Panc1 (cell line): ENCODE results near the gene ABTB2. TPM values are rescaled to one million over a fixed set of nuclear protein-coding genes. Genes with fewer than 3 reads are reported as not detected.
A peak's percentile ranks its signal among the peaks of the same experiment; 100 is the strongest.

ENCODE experiments used
- ATAC-seq: fragments of 200-7000 bp; cut with Tn5 transposase; 2 replicates; pipeline ENCODE4 v1.9.1; 2020; ENCODE audit warnings: mild to moderate bottlenecking, moderate library complexity
- BruUV-seq: library from RNA; stranded (reverse); fragments of 400-500 nt; replicated peaks from 2 replicates; lab custom pipeline; 2021; lab: Mats Ljungman, UMichigan
- CTCF ChIA-PET: fragments of 300-600 bp; sonication (Branson Sonifier 250); formaldehyde crosslinking; loops from one replicate; lab custom pipeline; 2022; ENCODE audit warnings: antibody characterized with exemption; lab: Charles Lee
- POLR2A ChIA-PET: fragments of 300-600 bp; sonication (Branson Sonifier 250); formaldehyde crosslinking; loops from one replicate; lab custom pipeline; 2022; ENCODE audit warnings: antibody characterized with exemption; lab: Charles Lee
- DNase-seq: peaks from one replicate; pipeline ENCODE4 v3.0.0-alpha.2; 2010; ENCODE audit warnings: low read depth, low spot score
- H3K27ac ChIP-seq: 2 replicates; pipeline ENCODE4 v1.5.1; 2011; ENCODE audit warnings: mild to moderate bottlenecking, low read length, inconsistent platforms
- H3K27me3 ChIP-seq: fragments of 200-500 bp; sonication (Bioruptor generic); 2 replicates; pipeline ENCODE4 v1.6.0; 2014; ENCODE audit warnings: low read length, inconsistent platforms; ENCODE audit not compliant: control insufficient read depth, insufficient read depth
- H3K36me3 ChIP-seq: fragments of 200-500 bp; sonication (Bioruptor generic); 2 replicates; pipeline ENCODE4 v1.5.1; 2014; ENCODE audit warnings: inconsistent platforms, mild to moderate bottlenecking, low read length, moderate library complexity; ENCODE audit not compliant: control insufficient read depth, insufficient read depth
- H3K4me1 ChIP-seq: 2 replicates; pipeline ENCODE4 v1.5.1; 2011; ENCODE audit warnings: inconsistent platforms, mild to moderate bottlenecking, low read length, moderate library complexity; ENCODE audit not compliant: control insufficient read depth, insufficient read depth
- H3K4me3 ChIP-seq, 2 experiments: 2 replicates each; pipeline ENCODE4 v1.5.1; 2011 to 2012; ENCODE audit warnings: low read depth in 2 of 2, low read length in 2 of 2, mild to moderate bottlenecking in 2 of 2, inconsistent platforms in 1 of 2, moderate library complexity in 1 of 2
- H3K9me3 ChIP-seq: fragments of 200-500 bp; sonication (Bioruptor generic); 2 replicates; pipeline ENCODE4 v1.5.1; 2014; ENCODE audit warnings: low read depth, mild to moderate bottlenecking, inconsistent platforms, low read length, moderate library complexity; ENCODE audit not compliant: control insufficient read depth, insufficient read depth
- POLR2AphosphoS5 ChIP-seq: IDR thresholded peaks from 2 replicates; pipeline ENCODE4 v1.6.1; 2012; ENCODE audit warnings: mild to moderate bottlenecking, low read depth, low read length, moderate library complexity
- SIN3A ChIP-seq: IDR thresholded peaks from 2 replicates; pipeline ENCODE4 v1.6.1; 2012; ENCODE audit warnings: low read depth, mild to moderate bottlenecking, low read length, moderate library complexity, borderline replicate concordance; ENCODE audit not compliant: insufficient read depth
- TCF7L2 ChIP-seq: IDR thresholded peaks from 2 replicates; pipeline ENCODE4 v1.6.1; 2011; ENCODE audit warnings: mild to moderate bottlenecking, low read depth, low read length, inconsistent platforms
- in situ Hi-C: cut with HindIII; loops from 2 replicates; pipeline ENCODE4 v1.10.0; 2016; ENCODE audit warnings: low sequenced_read_pairs, low pct_unique_long_range_greater_than_20kb
- intact Hi-C: fragments of 100-400 bp; cut with micrococcal nuclease; formaldehyde crosslinking; loops from one replicate; pipeline ENCODE4 v1.10.0; 2022; ENCODE audit not compliant: unreplicated experiment
- total RNA-seq: library from RNA; stranded (reverse); gene quantifications from one replicate; pipeline ENCODE4 v1.2.1, GENCODE V29; 2021; ENCODE audit not compliant: unreplicated experiment
- TF ChIP-seq, protein P1 (sequence below): fragments of 450-650 bp; IDR thresholded peaks from 2 replicates; pipeline ENCODE4 v1.5.1; 2017; ENCODE audit warnings: mild to moderate bottlenecking
- TF ChIP-seq, protein P2 (sequence below), 2 experiments: IDR thresholded peaks; 2 replicates each; pipeline ENCODE4 v1.6.1; 2011 to 2012; ENCODE audit warnings: low read depth in 2 of 2, control low read depth in 1 of 2, low read length in 1 of 2, mild to moderate bottlenecking in 1 of 2, moderate library complexity in 1 of 2; ENCODE audit not compliant: insufficient read depth in 1 of 2

Gene ABTB2
- total RNA-seq, 1 experiment from 2014 or later = 22.7 TPM

DNA sequence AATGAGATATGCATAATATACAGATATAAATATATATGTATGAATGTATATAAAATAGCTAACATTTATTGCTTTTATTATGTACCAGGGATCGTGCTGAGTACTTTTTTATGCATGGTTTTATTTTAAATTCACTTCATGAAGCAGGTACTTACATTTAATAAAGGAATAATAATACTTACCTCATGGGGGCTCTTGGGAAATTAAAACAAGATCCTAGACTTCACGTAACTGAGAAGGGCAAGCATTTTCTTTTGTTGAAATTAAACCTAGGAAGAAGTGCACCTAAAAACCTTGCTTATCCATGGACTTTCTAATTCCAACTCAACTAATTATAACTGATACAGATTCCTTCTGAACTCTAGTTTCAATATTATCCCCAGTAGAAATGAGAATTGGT, 40.0 kb upstream of the ABTB2 start:
- Histone ChIP-seq H3K36me3 (no peaks in the 10 kb centered on the region), H3K9me3 (peaks cover 6% of the 10 kb centered on the region; the same call in 1 of the 2 replicates), H3K27ac (no peak overlapping the region), H3K4me3 (no peak overlapping the region), H3K27me3 (no peaks in the 10 kb centered on the region), H3K4me1 (no peaks in the 10 kb centered on the region)
- BruUV-seq = no TSS peak
- TF ChIP-seq, protein P1, sequence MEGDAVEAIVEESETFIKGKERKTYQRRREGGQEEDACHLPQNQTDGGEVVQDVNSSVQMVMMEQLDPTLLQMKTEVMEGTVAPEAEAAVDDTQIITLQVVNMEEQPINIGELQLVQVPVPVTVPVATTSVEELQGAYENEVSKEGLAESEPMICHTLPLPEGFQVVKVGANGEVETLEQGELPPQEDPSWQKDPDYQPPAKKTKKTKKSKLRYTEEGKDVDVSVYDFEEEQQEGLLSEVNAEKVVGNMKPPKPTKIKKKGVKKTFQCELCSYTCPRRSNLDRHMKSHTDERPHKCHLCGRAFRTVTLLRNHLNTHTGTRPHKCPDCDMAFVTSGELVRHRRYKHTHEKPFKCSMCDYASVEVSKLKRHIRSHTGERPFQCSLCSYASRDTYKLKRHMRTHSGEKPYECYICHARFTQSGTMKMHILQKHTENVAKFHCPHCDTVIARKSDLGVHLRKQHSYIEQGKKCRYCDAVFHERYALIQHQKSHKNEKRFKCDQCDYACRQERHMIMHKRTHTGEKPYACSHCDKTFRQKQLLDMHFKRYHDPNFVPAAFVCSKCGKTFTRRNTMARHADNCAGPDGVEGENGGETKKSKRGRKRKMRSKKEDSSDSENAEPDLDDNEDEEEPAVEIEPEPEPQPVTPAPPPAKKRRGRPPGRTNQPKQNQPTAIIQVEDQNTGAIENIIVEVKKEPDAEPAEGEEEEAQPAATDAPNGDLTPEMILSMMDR = no peak
- TF ChIP-seq TCF7L2 (no peak), POLR2AphosphoS5 (no peak), SIN3A (no peak)
- TF ChIP-seq, protein P2, sequence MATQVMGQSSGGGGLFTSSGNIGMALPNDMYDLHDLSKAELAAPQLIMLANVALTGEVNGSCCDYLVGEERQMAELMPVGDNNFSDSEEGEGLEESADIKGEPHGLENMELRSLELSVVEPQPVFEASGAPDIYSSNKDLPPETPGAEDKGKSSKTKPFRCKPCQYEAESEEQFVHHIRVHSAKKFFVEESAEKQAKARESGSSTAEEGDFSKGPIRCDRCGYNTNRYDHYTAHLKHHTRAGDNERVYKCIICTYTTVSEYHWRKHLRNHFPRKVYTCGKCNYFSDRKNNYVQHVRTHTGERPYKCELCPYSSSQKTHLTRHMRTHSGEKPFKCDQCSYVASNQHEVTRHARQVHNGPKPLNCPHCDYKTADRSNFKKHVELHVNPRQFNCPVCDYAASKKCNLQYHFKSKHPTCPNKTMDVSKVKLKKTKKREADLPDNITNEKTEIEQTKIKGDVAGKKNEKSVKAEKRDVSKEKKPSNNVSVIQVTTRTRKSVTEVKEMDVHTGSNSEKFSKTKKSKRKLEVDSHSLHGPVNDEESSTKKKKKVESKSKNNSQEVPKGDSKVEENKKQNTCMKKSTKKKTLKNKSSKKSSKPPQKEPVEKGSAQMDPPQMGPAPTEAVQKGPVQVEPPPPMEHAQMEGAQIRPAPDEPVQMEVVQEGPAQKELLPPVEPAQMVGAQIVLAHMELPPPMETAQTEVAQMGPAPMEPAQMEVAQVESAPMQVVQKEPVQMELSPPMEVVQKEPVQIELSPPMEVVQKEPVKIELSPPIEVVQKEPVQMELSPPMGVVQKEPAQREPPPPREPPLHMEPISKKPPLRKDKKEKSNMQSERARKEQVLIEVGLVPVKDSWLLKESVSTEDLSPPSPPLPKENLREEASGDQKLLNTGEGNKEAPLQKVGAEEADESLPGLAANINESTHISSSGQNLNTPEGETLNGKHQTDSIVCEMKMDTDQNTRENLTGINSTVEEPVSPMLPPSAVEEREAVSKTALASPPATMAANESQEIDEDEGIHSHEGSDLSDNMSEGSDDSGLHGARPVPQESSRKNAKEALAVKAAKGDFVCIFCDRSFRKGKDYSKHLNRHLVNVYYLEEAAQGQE (IDR thresholded peaks at IDR 0.05; ENCODE audit: insufficient read depth in 1 of 2, low read depth in 2 of 2, low read length in 1 of 2) = no peak
- DNase-seq (no peak), ATAC-seq (no peak)
- CTCF ChIA-PET = no interaction called here
- POLR2A ChIA-PET = no interaction called here
- intact Hi-C loops = no loop called here
- in situ Hi-C loops = no loop called here

DNA sequence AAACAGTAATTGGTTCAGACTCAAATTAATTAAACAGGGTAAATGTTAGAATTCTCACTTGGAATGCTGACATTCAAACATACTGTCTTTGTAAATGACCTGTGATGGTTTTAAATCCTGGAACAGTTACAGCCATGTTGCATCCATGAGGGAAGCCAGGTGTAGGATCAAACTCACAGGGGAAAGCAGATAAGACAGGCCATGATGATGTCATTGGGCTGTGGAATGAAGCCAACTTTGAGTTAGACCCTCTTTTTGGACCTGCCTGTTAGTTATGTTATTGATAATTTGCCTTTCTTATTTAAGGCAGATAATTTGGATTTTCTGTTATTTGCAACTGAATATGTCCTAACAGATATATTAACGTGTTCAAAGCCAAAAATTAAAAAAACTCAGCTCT, 39.3 kb upstream of the ABTB2 start:
- H3K9me3 ChIP-seq = peaks cover 6% of the 10 kb centered on the region; the same call in 1 of the 2 replicates
- ATAC-seq = no peak
- in situ Hi-C loops (no loop called here), intact Hi-C loops (no loop called here)
- 0 out of 2 replicates have a peak overlapping the region, but pooled peaks have one; percentile 20 for H3K27ac ChIP-seq
- no peaks in the 10 kb centered on the region for H3K36me3 ChIP-seq
- no peak overlapping the region for H3K4me3 ChIP-seq
- no peak for TF ChIP-seq TCF7L2
- TF ChIP-seq, protein P2 (IDR thresholded peaks at IDR 0.05; ENCODE audit: insufficient read depth in 1 of 2, low read depth in 2 of 2, low read length in 1 of 2) = no peak
- TF ChIP-seq SIN3A = no peak
- TF ChIP-seq POLR2AphosphoS5 = no peak
- TF ChIP-seq, protein P1 = no peak
- H3K4me1 ChIP-seq = no peaks in the 10 kb centered on the region
- ChIA-PET CTCF (no interaction called here), POLR2A (no interaction called here)
- no TSS peak for BruUV-seq
- no peaks in the 10 kb centered on the region for H3K27me3 ChIP-seq
- DNase-seq = no peak
